Ishikawa (cell line): ENCODE results near the gene SMIM38.

Experiments used
- CEBPB ChIP-seq: IDR thresholded peaks from 2 replicates; pipeline ENCODE4 v1.6.1; 2012
- CREB1 ChIP-seq: IDR thresholded peaks from 2 replicates; pipeline ENCODE4 v1.6.1; 2012; ENCODE audit warnings: low read depth
- EGR1 ChIP-seq: IDR thresholded peaks from 2 replicates; pipeline ENCODE4 v1.6.1; 2012
- EP300 ChIP-seq: IDR thresholded peaks from 2 replicates; pipeline ENCODE4 v1.6.1; 2012; ENCODE audit warnings: borderline replicate concordance
- RAD21 ChIP-seq: IDR thresholded peaks from 2 replicates; pipeline ENCODE4 v1.6.1; 2012; ENCODE audit warnings: low read depth
- TEAD4 ChIP-seq: IDR thresholded peaks from 2 replicates; pipeline ENCODE4 v1.6.1; 2012
- YY1 ChIP-seq: IDR thresholded peaks from 2 replicates; pipeline ENCODE4 v1.6.1; 2012; ENCODE audit warnings: low read depth
- ZBTB7A ChIP-seq: IDR thresholded peaks from 2 replicates; pipeline ENCODE4 v1.6.1; 2012; ENCODE audit warnings: low read depth
- TF ChIP-seq, protein P1 (sequence below): IDR thresholded peaks from 2 replicates; pipeline ENCODE4 v1.6.1; 2012
- TF ChIP-seq, protein P2 (sequence below): IDR thresholded peaks from 2 replicates; pipeline ENCODE4 v1.6.1; 2012; ENCODE audit warnings: low read depth, mild to moderate bottlenecking

DNA sequence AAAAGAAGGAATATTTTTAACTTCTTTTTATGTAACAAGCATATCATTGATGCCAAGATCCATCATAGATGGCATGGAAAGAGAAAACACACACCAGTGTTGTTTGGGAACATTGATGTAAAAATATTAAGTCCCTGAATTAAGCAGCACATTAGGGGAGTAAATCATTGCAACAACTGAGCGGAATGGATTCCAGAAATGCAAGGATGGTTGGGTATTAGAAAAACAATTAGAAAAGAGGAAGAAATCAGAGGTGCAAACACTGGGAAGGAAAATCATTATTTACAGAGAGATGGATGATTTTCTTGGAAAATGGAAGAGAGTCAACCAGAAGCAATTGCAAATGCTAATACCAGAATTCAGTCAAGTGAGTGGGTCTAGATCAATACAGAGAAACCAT, 8.1 kb downstream of the SMIM38 start:
- TF ChIP-seq RAD21 (no peak), EGR1 (no peak), EP300 (no peak), CREB1 (no peak), TEAD4 (no peak), ZBTB7A (no peak), CEBPB (no peak), YY1 (no peak)
- TF ChIP-seq, protein P1, sequence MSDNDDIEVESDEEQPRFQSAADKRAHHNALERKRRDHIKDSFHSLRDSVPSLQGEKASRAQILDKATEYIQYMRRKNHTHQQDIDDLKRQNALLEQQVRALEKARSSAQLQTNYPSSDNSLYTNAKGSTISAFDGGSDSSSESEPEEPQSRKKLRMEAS: no peak
- TF ChIP-seq, protein P2, sequence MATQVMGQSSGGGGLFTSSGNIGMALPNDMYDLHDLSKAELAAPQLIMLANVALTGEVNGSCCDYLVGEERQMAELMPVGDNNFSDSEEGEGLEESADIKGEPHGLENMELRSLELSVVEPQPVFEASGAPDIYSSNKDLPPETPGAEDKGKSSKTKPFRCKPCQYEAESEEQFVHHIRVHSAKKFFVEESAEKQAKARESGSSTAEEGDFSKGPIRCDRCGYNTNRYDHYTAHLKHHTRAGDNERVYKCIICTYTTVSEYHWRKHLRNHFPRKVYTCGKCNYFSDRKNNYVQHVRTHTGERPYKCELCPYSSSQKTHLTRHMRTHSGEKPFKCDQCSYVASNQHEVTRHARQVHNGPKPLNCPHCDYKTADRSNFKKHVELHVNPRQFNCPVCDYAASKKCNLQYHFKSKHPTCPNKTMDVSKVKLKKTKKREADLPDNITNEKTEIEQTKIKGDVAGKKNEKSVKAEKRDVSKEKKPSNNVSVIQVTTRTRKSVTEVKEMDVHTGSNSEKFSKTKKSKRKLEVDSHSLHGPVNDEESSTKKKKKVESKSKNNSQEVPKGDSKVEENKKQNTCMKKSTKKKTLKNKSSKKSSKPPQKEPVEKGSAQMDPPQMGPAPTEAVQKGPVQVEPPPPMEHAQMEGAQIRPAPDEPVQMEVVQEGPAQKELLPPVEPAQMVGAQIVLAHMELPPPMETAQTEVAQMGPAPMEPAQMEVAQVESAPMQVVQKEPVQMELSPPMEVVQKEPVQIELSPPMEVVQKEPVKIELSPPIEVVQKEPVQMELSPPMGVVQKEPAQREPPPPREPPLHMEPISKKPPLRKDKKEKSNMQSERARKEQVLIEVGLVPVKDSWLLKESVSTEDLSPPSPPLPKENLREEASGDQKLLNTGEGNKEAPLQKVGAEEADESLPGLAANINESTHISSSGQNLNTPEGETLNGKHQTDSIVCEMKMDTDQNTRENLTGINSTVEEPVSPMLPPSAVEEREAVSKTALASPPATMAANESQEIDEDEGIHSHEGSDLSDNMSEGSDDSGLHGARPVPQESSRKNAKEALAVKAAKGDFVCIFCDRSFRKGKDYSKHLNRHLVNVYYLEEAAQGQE: no peak
